GM18517 (cell line): ENCODE data around the gene GSC2.
"Not testable (repeated sequence)": the region's sequence is repeated elsewhere in the genome, so short reads cannot be mapped to it uniquely, and the experiment has no call there.

Source experiments
- ATAC-seq: cut with Tn5 transposase; IDR thresholded peaks from one replicate; pipeline ENCODE4 v1.9.1; 2021; ENCODE audit warnings: mild to moderate bottlenecking, moderate library complexity; ENCODE audit not compliant: unreplicated experiment

The GSC2 gene

GRCh38 chr22:19164425-19164824 lies 14.3 kb upstream of the GSC2 start:
- ATAC-seq = no peak

GRCh38 chr22:19158649-19159048 lies 8.6 kb upstream of the GSC2 start:
- ATAC-seq = not testable (repeated sequence)

DNA sequence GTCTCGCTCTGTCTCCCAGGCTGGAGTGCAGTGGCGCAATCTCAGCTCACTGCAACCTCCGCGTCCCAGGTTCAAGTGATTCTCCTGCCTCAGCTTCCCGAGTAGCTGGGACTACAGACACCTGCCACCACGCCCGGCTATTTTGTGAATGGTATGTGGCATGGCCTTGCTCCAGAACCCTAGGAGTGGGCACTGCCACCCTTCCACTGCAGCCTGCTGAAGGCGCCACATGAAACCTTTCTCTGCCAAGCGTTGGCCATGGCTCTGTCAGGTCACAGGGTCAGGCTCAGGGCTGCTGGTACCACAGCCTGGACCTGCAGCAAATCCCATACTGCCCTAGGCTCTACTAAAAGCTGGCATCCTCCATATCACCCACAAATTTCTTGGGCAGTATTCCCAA lies 6.0 kb upstream of the GSC2 start:
- not testable (repeated sequence) for ATAC-seq

- ATAC-seq = no peak
Measured at GRCh38 chr22:19152942-19153883, 3.1 kb upstream of the GSC2 start.

- no peak for ATAC-seq
Measured at GRCh38 chr22:19151329-19152191, 1.5 kb upstream of the GSC2 start.

DNA sequence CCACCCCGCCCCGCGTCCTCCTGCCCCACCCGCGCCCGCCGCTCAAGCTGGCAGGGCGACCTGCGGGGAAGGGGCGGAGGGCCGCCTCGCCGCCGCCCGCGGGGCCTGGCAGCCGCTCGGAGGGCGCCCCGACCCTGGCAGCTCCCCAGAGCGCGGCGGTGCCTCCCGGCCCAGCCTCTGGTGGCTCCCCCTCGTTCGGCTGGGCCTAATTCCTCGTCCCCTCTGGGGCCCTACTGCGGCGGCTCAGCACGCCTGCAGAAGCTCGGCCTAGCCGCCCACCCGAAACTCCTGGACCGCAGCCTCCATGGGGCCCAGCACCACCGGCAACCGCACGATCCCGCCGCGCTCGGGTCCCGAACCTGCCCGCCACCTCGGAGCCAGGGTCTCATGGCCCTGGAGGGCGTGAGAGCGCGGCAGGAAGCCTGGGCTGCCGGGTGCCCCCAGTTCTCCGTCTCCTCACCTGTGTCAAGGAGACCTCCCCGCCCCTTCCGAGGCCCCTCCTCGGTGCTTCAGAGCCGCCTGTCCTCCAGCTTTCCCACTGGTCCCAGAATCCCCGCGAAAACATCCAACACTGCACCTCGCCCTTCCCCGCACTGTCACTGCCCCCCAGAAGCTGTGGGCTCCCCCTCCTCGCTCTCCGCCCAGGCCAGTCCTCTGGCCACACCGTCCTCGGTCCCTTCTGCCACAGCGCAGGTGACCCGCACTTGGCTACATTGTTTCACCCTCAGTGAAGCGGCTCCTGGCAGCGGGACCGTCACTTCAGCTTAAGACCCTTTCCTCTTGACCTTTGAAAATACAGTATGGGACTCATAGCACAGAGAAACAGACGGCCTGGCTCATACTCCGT lies 613 bp upstream of the GSC2 start:
- no peak for ATAC-seq

DNA sequence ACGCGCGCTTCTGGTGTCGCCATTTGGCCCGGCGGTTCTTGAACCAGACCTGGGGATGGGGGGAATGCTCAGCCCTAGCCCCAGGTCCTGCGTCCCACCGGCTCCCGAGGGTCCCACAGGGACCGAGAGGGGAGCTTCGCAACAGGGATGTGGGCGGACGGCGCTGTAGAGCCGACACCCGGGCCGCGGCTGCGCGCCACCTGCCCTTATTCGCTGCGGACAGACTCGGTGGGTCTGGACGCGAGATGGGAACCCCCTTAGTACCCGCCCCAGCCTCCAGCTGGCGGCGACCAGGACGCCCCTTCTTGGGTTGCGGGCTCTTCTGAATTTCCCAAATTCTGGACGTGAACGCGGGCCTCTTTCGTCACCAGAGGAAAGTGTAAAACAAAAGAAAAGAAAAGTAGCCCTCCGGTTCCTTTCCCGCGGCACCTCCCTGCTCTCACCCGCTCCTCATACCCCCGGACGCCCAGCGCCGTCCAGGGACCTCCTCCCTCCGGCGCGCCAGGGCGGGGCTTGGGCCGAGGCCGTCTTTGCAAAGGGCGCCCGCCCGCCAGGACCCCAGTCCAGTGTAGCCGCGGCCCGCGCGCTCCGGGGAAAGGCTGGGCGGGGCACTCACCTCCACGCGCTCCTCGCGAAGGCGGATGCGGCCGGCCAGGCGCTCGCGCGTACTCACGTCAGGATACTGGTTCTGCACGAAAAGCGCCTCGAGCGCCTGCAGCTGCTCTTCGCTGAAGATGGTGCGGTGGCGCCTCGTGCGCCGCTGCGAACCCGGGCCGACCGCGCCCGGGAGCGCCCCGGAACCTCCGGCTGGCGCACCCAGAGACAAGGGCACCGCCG lies 827 bp downstream of the GSC2 start:
- no peak for ATAC-seq

- no peak for ATAC-seq
Measured at GRCh38 chr22:19148417-19149046, 1.6 kb downstream of the GSC2 start.

GRCh38 chr22:19147195-19147780 lies 2.8 kb downstream of the GSC2 start:
- no peak for ATAC-seq

GRCh38 chr22:19146215-19146968 lies 3.7 kb downstream of the GSC2 start:
- no peak for ATAC-seq

- no peak for ATAC-seq
Measured at GRCh38 chr22:19143967-19144400, 6.1 kb downstream of the GSC2 start.

GRCh38 chr22:19143212-19143611 lies 6.9 kb downstream of the GSC2 start:
- ATAC-seq = no peak

DNA sequence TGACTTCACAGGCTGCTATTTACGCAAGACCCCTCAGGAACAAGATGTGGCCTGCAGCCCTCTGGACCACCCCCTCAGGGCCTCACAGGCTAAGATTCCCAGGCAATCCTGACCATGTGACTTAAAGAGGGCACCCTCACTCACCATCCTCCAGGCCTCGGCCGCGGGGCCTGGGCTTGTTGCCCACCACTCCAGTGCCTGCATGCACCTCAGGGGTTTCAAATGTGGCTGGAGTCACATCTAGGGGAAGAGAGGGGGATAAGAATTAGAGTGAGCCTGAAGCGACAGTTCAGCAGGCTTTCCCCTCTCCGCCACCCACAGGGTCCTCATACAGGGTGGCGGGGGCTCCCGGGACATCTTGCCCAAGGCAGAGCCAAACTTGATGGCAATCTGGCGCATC lies 7.7 kb downstream of the GSC2 start:
- ATAC-seq = no peak

DNA sequence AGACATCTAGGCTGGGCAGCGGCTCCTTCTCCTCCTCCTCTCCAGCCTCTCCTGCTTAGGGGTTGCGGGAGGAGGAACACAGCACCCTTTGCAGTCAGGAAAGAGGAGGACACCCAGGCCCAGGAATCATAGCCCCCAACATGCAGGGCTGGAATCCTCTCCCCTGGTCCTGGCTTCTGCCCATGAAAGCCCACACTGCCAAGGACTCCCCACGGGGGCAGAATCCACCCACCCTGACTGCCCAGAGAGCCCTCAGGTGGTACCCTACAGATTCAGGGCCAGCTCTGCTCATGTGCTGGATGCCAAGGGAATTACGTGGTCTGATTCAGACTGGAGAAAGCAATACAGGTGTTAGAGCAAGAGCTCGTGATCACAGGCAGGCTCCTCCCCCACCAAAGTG lies 10.1 kb downstream of the GSC2 start:
- ATAC-seq = no peak

- no peak for ATAC-seq
Measured at GRCh38 chr22:19139001-19139356, 11.1 kb downstream of the GSC2 start.

- ATAC-seq = no peak
Measured at GRCh38 chr22:19138217-19139000, 11.7 kb downstream of the GSC2 start.

DNA sequence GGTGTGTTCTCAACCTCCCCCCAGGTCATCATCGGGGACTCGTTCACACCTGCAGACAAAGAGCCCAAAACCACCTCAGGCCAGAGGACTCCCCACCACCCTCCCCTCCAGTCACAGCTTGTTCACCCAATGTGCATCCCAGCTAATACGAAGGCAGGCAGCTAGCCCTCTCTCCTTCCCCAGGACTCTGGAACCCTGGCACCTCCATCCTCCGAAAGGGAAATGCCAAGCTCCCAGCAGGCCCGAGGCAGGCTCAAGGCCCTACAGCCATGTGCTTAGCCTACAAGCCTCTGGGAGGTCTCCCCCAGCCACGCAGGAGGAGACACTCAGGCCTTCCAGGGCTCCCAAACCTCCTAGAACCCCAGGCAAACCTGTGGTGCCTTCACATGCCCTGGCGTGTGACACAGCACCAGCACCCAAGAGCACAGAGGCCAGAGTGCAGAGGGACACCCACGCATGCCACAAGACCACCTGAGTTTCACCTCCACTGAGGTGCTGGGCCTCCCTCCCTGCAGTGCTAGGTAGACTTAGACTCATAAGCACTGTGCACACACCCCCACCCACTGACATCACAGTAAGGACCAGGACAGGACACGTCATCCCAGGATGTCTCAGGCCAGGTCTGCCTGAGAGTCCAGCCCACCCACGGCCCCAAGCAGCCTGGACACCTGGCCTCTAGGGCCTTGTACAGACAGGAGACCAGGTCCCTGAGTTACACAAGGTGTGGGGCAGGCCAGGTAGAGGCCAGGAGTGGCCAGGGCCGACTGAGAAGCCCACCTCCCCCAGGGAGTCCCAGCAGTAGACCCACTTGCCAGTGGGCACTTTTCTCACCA lies 12.5 kb downstream of the GSC2 start:
- no peak for ATAC-seq
